Chondrocyte (in vitro differentiated cells): ENCODE measurements around the gene IL36RN. TPM values are rescaled to one million over a fixed set of nuclear protein-coding genes. Genes with fewer than 3 reads are reported as not detected.

Source experiments
- DNase-seq: peaks from one replicate; pipeline ENCODE4 v3.0.0; 2021; ENCODE audit warnings: mixed read lengths, low spot score
- H3K27ac Mint-ChIP-seq: one replicate; pipeline ENCODE4 v1.8.0; 2021; ENCODE audit warnings: mild to moderate bottlenecking, moderate library complexity, mixed read lengths; ENCODE audit not compliant: unreplicated experiment
- H3K27me3 Mint-ChIP-seq: 2 replicates; pipeline ENCODE4 v1.8.0; 2021; ENCODE audit warnings: low read depth, mixed read lengths
- H3K36me3 Mint-ChIP-seq: 2 replicates; pipeline ENCODE4 v1.8.0; 2021; ENCODE audit warnings: low read depth, mixed read lengths
- H3K4me1 Mint-ChIP-seq: 2 replicates; pipeline ENCODE4 v1.8.0; 2021; ENCODE audit warnings: low read depth, mild to moderate bottlenecking, mixed read lengths
- H3K4me3 Mint-ChIP-seq: one replicate; pipeline ENCODE4 v1.8.0; 2021; ENCODE audit warnings: mild to moderate bottlenecking, moderate library complexity, mixed read lengths; ENCODE audit not compliant: unreplicated experiment
- H3K9me3 Mint-ChIP-seq: 2 replicates; pipeline ENCODE4 v1.8.0; 2021; ENCODE audit warnings: low read depth, mixed read lengths
- CTCF ChIP-seq: fragments of 200-600 bp; sonication (generic); IDR thresholded peaks from 2 replicates; pipeline ENCODE4 v1.5.0; 2021; ENCODE audit warnings: antibody characterized with exemption, mild to moderate bottlenecking, moderate library complexity
- long read RNA-seq: library from polyadenylated mRNA; stranded (forward); transcript quantifications from one replicate; pipeline ENCODE4 v2.0.0, GENCODE V29; 2021
- total RNA-seq: library from RNA; stranded (reverse); gene quantifications from 3 replicates; pipeline ENCODE4 v1.2.1, GENCODE V29; 2021

The IL36RN gene
- not detected in 3 replicates for total RNA-seq
- long read RNA-seq: 0 reads

- H3K27ac Mint-ChIP-seq: no peak within 1 kb of the TSS
- H3K36me3 Mint-ChIP-seq: no peaks in the 10 kb centered on the region
- peaks cover 32% of the 10 kb centered on the region for H3K27me3 Mint-ChIP-seq
- peaks cover 17% of the 10 kb centered on the region for H3K9me3 Mint-ChIP-seq
- DNase-seq: no peak
- H3K4me1 Mint-ChIP-seq: no peaks in the 10 kb centered on the region
- H3K4me3 Mint-ChIP-seq: no peak within 1 kb of the TSS
- no peak for TF ChIP-seq CTCF
Measured at GRCh38 chr2:113058998-113059960, at the start of gene IL36RN. Gene IL36RN, plus strand, starts transcription at chr2:113059198. Its CDS starts 241 bp downstream, at chr2:113059439.

GRCh38 chr2:113009622-113010021, 49.4 kb upstream of the IL36RN start:
- Mint-ChIP-seq H3K4me3 (no peak overlapping the region), H3K9me3 (no peaks in the 10 kb centered on the region), H3K27ac (no peak overlapping the region), H3K36me3 (no peaks in the 10 kb centered on the region), H3K4me1 (no peaks in the 10 kb centered on the region), H3K27me3 (peaks cover 34% of the 10 kb centered on the region)
- DNase-seq: no peak
- no peak for TF ChIP-seq CTCF

GRCh38 chr2:113010088-113010487, 48.9 kb upstream of the IL36RN start:
- no peak for DNase-seq
- Mint-ChIP-seq H3K4me1 (no peaks in the 10 kb centered on the region), H3K27ac (no peak overlapping the region), H3K9me3 (no peaks in the 10 kb centered on the region), H3K27me3 (peaks cover 38% of the 10 kb centered on the region), H3K36me3 (no peaks in the 10 kb centered on the region), H3K4me3 (no peak overlapping the region)
- no peak for TF ChIP-seq CTCF

GRCh38 chr2:113011108-113011507, 47.9 kb upstream of the IL36RN start:
- TF ChIP-seq CTCF: no peak
- Mint-ChIP-seq H3K27me3 (peaks cover 37% of the 10 kb centered on the region), H3K4me3 (no peak overlapping the region), H3K4me1 (no peaks in the 10 kb centered on the region), H3K36me3 (no peaks in the 10 kb centered on the region), H3K27ac (no peak overlapping the region), H3K9me3 (no peaks in the 10 kb centered on the region)
- no peak for DNase-seq

- H3K27ac Mint-ChIP-seq: no peak overlapping the region
- TF ChIP-seq CTCF: no peak
- peaks cover 35% of the 10 kb centered on the region for H3K27me3 Mint-ChIP-seq
- no peaks in the 10 kb centered on the region for H3K36me3 Mint-ChIP-seq
- no peak overlapping the region for H3K4me3 Mint-ChIP-seq
- H3K9me3 Mint-ChIP-seq: no peaks in the 10 kb centered on the region
- no peaks in the 10 kb centered on the region for H3K4me1 Mint-ChIP-seq
- no peak for DNase-seq
Measured at GRCh38 chr2:113012436-113013335, 46.3 kb upstream of the IL36RN start.
